SU-DHL-6 (cell line): ENCODE data around the gene MRM1.

Experiments
- EZH2phosphoT487 ChIP-seq: fragments of 200-600 bp; sonication (generic), shearing (Covaris generic); conservative IDR thresholded peaks from 2 replicates; pipeline ENCODE4 v1.6.1; 2018; ENCODE audit warnings: mild to moderate bottlenecking, antibody characterized with exemption, low read length, moderate library complexity, mixed read lengths
- TF ChIP-seq, protein P1 (sequence below): fragments of 200-600 bp; sonication (generic); IDR thresholded peaks from one replicate; pipeline ENCODE4 v1.5.1; 2017; ENCODE audit warnings: antibody characterized with exemption, mild to moderate bottlenecking, low read length, moderate library complexity; ENCODE audit not compliant: insufficient read depth, poor library complexity, severe bottlenecking

- TF ChIP-seq, protein P1, sequence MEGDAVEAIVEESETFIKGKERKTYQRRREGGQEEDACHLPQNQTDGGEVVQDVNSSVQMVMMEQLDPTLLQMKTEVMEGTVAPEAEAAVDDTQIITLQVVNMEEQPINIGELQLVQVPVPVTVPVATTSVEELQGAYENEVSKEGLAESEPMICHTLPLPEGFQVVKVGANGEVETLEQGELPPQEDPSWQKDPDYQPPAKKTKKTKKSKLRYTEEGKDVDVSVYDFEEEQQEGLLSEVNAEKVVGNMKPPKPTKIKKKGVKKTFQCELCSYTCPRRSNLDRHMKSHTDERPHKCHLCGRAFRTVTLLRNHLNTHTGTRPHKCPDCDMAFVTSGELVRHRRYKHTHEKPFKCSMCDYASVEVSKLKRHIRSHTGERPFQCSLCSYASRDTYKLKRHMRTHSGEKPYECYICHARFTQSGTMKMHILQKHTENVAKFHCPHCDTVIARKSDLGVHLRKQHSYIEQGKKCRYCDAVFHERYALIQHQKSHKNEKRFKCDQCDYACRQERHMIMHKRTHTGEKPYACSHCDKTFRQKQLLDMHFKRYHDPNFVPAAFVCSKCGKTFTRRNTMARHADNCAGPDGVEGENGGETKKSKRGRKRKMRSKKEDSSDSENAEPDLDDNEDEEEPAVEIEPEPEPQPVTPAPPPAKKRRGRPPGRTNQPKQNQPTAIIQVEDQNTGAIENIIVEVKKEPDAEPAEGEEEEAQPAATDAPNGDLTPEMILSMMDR: no peak
- TF ChIP-seq EZH2phosphoT487: no peak
Measured at GRCh38 chr17:36645422-36645821, 44.0 kb downstream of the MRM1 start.
